Panc1 (cell line): ENCODE results near the gene PLAC8. TPM values are rescaled to one million over a fixed set of nuclear protein-coding genes. Genes with fewer than 3 reads are reported as not detected.
"Not testable (repeated sequence)": the region's sequence is repeated elsewhere in the genome, so short reads cannot be mapped to it uniquely, and the experiment has no call there.

ENCODE experiments used
- ATAC-seq: fragments of 200-7000 bp; cut with Tn5 transposase; 2 replicates; pipeline ENCODE4 v1.9.1; 2020; ENCODE audit warnings: mild to moderate bottlenecking, moderate library complexity
- BruUV-seq: library from RNA; stranded (reverse); fragments of 400-500 nt; replicated peaks from 2 replicates; lab custom pipeline; 2021; lab: Mats Ljungman, UMichigan
- CTCF ChIA-PET: fragments of 300-600 bp; sonication (Branson Sonifier 250); formaldehyde crosslinking; loops from one replicate; lab custom pipeline; 2022; ENCODE audit warnings: antibody characterized with exemption; lab: Charles Lee
- POLR2A ChIA-PET: fragments of 300-600 bp; sonication (Branson Sonifier 250); formaldehyde crosslinking; loops from one replicate; lab custom pipeline; 2022; ENCODE audit warnings: antibody characterized with exemption; lab: Charles Lee
- DNase-seq: peaks from one replicate; pipeline ENCODE4 v3.0.0-alpha.2; 2010; ENCODE audit warnings: low read depth, low spot score
- H3K27ac ChIP-seq: 2 replicates; pipeline ENCODE4 v1.5.1; 2011; ENCODE audit warnings: mild to moderate bottlenecking, low read length, inconsistent platforms
- H3K27me3 ChIP-seq: fragments of 200-500 bp; sonication (Bioruptor generic); 2 replicates; pipeline ENCODE4 v1.6.0; 2014; ENCODE audit warnings: low read length, inconsistent platforms; ENCODE audit not compliant: control insufficient read depth, insufficient read depth
- H3K36me3 ChIP-seq: fragments of 200-500 bp; sonication (Bioruptor generic); 2 replicates; pipeline ENCODE4 v1.5.1; 2014; ENCODE audit warnings: inconsistent platforms, mild to moderate bottlenecking, low read length, moderate library complexity; ENCODE audit not compliant: control insufficient read depth, insufficient read depth
- H3K4me1 ChIP-seq: 2 replicates; pipeline ENCODE4 v1.5.1; 2011; ENCODE audit warnings: inconsistent platforms, mild to moderate bottlenecking, low read length, moderate library complexity; ENCODE audit not compliant: control insufficient read depth, insufficient read depth
- H3K4me3 ChIP-seq, 2 experiments: 2 replicates each; pipeline ENCODE4 v1.5.1; 2011 to 2012; ENCODE audit warnings: low read depth in 2 of 2, low read length in 2 of 2, mild to moderate bottlenecking in 2 of 2, inconsistent platforms in 1 of 2, moderate library complexity in 1 of 2
- H3K9me3 ChIP-seq: fragments of 200-500 bp; sonication (Bioruptor generic); 2 replicates; pipeline ENCODE4 v1.5.1; 2014; ENCODE audit warnings: low read depth, mild to moderate bottlenecking, inconsistent platforms, low read length, moderate library complexity; ENCODE audit not compliant: control insufficient read depth, insufficient read depth
- POLR2AphosphoS5 ChIP-seq: IDR thresholded peaks from 2 replicates; pipeline ENCODE4 v1.6.1; 2012; ENCODE audit warnings: mild to moderate bottlenecking, low read depth, low read length, moderate library complexity
- REST ChIP-seq, 2 experiments: IDR thresholded peaks; 2 replicates each; pipeline ENCODE4 v1.6.1; 2011 to 2012; ENCODE audit warnings: low read depth in 2 of 2, control low read depth in 1 of 2, low read length in 1 of 2, mild to moderate bottlenecking in 1 of 2, moderate library complexity in 1 of 2; ENCODE audit not compliant: insufficient read depth in 1 of 2
- SIN3A ChIP-seq: IDR thresholded peaks from 2 replicates; pipeline ENCODE4 v1.6.1; 2012; ENCODE audit warnings: low read depth, mild to moderate bottlenecking, low read length, moderate library complexity, borderline replicate concordance; ENCODE audit not compliant: insufficient read depth
- TCF7L2 ChIP-seq: IDR thresholded peaks from 2 replicates; pipeline ENCODE4 v1.6.1; 2011; ENCODE audit warnings: mild to moderate bottlenecking, low read depth, low read length, inconsistent platforms
- in situ Hi-C: cut with HindIII; loops from 2 replicates; pipeline ENCODE4 v1.10.0; 2016; ENCODE audit warnings: low sequenced_read_pairs, low pct_unique_long_range_greater_than_20kb
- intact Hi-C: fragments of 100-400 bp; cut with micrococcal nuclease; formaldehyde crosslinking; loops from one replicate; pipeline ENCODE4 v1.10.0; 2022; ENCODE audit not compliant: unreplicated experiment
- total RNA-seq: library from RNA; stranded (reverse); gene quantifications from one replicate; pipeline ENCODE4 v1.2.1, GENCODE V29; 2021; ENCODE audit not compliant: unreplicated experiment
- TF ChIP-seq, protein P1 (sequence below): fragments of 450-650 bp; IDR thresholded peaks from 2 replicates; pipeline ENCODE4 v1.5.1; 2017; ENCODE audit warnings: mild to moderate bottlenecking

The PLAC8 gene
- total RNA-seq, 1 experiment from 2014 or later, result 154 TPM

- ChIA-PET CTCF (no interaction called here), POLR2A (interaction anchor here (0.5 to 1.0 kb wide), 2 partner anchors 94 to 144 kb away, joined by 9 to 14 read pairs; no protein-coding TSS in a partner anchor)
- no TSS peak for BruUV-seq
- ATAC-seq (no peak), DNase-seq (no peak)
- Histone ChIP-seq H3K36me3 (no peaks in the 10 kb centered on the region; the same call in 1 of the 2 replicates), H3K27ac (peak overlapping the region; percentile 99), H3K4me3 (peak overlapping the region; percentile 67 to 74), H3K9me3 (no peaks in the 10 kb centered on the region), H3K4me1 (peaks cover 48% of the 10 kb centered on the region), H3K27me3 (no peaks in the 10 kb centered on the region)
- TF ChIP-seq, protein P1, sequence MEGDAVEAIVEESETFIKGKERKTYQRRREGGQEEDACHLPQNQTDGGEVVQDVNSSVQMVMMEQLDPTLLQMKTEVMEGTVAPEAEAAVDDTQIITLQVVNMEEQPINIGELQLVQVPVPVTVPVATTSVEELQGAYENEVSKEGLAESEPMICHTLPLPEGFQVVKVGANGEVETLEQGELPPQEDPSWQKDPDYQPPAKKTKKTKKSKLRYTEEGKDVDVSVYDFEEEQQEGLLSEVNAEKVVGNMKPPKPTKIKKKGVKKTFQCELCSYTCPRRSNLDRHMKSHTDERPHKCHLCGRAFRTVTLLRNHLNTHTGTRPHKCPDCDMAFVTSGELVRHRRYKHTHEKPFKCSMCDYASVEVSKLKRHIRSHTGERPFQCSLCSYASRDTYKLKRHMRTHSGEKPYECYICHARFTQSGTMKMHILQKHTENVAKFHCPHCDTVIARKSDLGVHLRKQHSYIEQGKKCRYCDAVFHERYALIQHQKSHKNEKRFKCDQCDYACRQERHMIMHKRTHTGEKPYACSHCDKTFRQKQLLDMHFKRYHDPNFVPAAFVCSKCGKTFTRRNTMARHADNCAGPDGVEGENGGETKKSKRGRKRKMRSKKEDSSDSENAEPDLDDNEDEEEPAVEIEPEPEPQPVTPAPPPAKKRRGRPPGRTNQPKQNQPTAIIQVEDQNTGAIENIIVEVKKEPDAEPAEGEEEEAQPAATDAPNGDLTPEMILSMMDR, result no peak
- peak in 1 of 2 experiments; percentile 6; a peak in 1 of 4 replicates for TF ChIP-seq REST (IDR thresholded peaks at IDR 0.05; ENCODE audit: insufficient read depth in 1 of 2, low read depth in 2 of 2, low read length in 1 of 2)
- intact Hi-C loops, result loop anchor here (1.0 kb wide), 1 partner anchor 145 kb away; no protein-coding TSS in a partner anchor
- in situ Hi-C loops, result no loop called here
Observed at GRCh38 chr4:83112231-83112630, 2.3 kb downstream of the PLAC8 start.

GRCh38 chr4:83111751-83112141, 2.8 kb downstream of the PLAC8 start:
- H3K27me3 ChIP-seq, CTCF ChIA-PET, DNase-seq, in situ Hi-C loops, BruUV-seq, ATAC-seq, H3K9me3 ChIP-seq, H3K36me3 ChIP-seq: not testable (repeated sequence)
- H3K4me1 ChIP-seq, result peaks cover 48% of the 10 kb centered on the region
- intact Hi-C loops, result loop anchor here (1.0 kb wide), 1 partner anchor 146 kb away; no protein-coding TSS in a partner anchor
- POLR2A ChIA-PET, result interaction anchor here (0.6 kb wide), 1 partner anchor 226 kb away, joined by 4 read pairs; no protein-coding TSS in a partner anchor
- peak overlapping the region; percentile 44 to 67; a peak in 3 of 4 replicates for H3K4me3 ChIP-seq
- peak overlapping the region; percentile 99 for H3K27ac ChIP-seq

DNA sequence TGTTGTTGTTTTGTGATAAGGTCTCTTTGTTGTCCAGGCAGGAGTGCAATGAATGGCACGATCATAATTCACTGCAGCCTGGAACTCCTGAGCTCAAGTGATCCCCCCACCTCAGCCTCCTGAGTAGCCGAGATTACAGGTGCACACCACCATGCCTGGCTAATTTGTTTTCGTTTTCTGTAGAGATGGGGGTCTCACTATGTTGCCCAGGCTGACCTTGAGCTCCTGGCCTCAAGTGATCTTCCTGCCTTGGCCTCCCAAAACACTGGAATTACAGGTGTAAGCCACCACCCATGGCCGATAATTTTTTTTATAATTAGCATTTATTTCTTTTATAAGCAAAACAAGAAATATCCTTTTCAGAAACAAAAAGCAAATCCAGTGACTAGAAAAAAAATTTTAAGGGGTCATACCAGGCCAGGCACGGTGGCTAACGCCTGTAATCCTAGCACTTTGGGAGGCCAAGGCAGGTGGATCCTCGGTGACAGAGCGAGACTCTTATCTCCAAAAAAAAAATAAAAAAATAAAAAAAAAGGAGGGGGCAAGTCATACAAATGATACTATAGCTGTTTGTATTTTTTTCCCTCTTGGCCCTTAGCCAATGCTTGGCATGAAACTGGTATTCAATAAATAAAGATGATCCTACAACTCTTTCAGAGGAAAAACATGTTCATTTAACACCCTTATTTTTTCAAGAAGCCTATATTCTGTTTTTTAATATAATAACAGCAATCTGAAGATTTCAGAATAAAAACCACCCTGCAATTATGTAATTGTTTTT, 3.4 kb downstream of the PLAC8 start:
- H3K4me1 ChIP-seq, result peaks cover 48% of the 10 kb centered on the region
- DNase-seq (no peak), ATAC-seq (0 out of 2 replicates have a peak, but pooled peaks have one; percentile 4)
- ChIA-PET CTCF (interaction anchor here (1.0 to 1.5 kb wide), 3 partner anchors 37 to 170 kb away, joined by 4 to 6 read pairs (median 4); no protein-coding TSS in a partner anchor), POLR2A (interaction anchor here (0.6 kb wide), 1 partner anchor 227 kb away, joined by 4 read pairs; no protein-coding TSS in a partner anchor)
- no peak for TF ChIP-seq TCF7L2
- TF ChIP-seq REST (IDR thresholded peaks at IDR 0.05; ENCODE audit: insufficient read depth in 1 of 2, low read depth in 2 of 2, low read length in 1 of 2), result no peak
- TF ChIP-seq, protein P1, result no peak
- TF ChIP-seq POLR2AphosphoS5, result no peak
- no peak for TF ChIP-seq SIN3A
- BruUV-seq, result no TSS peak
- H3K27me3 ChIP-seq, result no peaks in the 10 kb centered on the region
- no peaks in the 10 kb centered on the region; the same call in none of the 2 replicates for H3K36me3 ChIP-seq
- no peaks in the 10 kb centered on the region for H3K9me3 ChIP-seq
- in situ Hi-C loops (no loop called here), intact Hi-C loops (no loop called here)
- H3K4me3 ChIP-seq, result peak overlapping the region; percentile 44 to 67
- H3K27ac ChIP-seq, result peak overlapping the region; percentile 99
